OCI-M1 (cell line): ENCODE results near the gene ALOX12B.

Source experiments
- DNase-seq: peaks from one replicate; lab custom pipeline; 2025; lab: John Stamatoyannopoulos, UW

Gene ALOX12B

DNA sequence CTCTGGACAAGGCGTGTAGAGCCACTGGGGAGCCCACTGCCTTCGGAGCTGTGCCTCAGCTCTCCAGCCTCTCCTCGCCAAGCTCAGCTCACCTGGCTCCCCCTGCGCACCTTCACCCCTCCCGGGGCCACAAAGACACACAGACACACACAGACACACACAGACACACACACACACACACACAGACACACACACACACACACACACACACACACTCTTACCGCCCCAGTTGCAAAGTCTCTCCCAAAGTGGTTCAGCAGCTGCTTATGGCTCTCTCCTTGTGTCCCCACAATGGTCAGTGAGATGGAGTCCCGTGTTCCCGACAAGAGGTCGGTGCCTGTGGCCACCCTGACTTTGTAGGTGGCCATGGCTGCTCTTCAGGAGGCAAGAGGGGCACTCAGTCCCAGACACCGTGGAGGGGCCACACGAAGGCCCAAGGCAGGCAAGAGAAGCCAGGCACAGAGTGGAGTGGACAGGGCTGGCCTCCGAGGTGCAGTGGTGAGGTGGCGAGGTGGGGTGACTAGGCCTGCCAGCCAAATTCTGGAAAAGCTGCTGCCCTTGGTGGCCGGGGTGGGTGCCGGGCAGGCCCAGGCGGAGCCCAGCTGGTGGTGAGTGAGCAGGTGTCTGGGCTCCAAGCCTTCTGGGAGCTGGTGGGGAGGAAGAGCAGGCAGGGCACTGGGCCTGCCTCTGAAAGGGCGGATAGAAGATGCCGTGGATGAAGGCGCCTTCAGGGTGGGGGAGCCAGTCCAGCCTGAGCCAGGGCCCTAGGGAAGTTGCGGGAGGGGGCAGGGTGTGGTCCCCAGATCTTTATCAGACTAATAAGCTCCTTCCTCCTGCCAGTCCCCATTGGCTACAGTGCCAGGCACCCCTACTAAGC lies at the start of gene ALOX12B:
TSS of gene ALOX12B (minus strand) at position 642 of the 877 bp plus-strand sequence. CDS start at position 368, 274 bp downstream.
- DNase-seq, result no peak

DNA sequence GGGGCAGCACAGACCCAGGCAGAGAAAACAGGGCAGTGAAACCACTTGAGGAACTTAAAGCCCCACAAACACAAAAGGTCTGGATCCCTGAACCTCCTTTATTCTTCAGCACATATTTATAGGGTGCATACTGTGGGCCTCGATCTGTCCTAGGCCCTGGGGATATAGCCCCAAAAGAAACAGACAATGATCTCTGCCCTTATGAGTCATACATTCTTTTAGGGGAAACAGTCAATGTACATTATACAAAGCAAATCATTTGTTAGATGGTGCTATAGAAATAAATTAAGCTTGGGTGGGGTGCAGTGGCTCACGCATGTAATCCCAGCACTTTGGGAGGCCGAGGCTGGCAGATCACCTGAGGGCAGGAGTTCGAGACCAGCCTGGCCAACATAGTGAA lies 46.4 kb upstream of the ALOX12B start:
- no peak for DNase-seq

DNA sequence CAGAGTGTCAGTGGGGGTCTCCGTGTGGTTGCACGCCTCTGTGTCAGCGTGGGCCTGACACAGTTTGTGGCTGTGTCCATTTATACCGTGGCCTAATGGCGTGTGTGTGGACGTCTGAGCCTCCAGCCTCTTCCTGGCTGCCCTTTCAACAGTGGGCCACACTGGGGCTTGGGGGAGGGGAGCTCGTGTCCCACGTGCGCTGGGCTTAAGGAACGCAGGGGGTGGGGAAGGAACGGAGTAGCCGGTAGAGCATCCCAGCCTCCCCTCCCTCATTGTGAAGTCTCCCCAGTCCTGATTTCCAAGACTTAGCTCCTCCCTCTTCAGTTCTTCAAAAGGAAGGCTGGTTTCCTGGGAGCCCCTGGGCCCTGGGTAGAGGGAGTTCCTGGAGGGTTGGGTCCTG lies 45.9 kb upstream of the ALOX12B start:
- no peak for DNase-seq

DNA sequence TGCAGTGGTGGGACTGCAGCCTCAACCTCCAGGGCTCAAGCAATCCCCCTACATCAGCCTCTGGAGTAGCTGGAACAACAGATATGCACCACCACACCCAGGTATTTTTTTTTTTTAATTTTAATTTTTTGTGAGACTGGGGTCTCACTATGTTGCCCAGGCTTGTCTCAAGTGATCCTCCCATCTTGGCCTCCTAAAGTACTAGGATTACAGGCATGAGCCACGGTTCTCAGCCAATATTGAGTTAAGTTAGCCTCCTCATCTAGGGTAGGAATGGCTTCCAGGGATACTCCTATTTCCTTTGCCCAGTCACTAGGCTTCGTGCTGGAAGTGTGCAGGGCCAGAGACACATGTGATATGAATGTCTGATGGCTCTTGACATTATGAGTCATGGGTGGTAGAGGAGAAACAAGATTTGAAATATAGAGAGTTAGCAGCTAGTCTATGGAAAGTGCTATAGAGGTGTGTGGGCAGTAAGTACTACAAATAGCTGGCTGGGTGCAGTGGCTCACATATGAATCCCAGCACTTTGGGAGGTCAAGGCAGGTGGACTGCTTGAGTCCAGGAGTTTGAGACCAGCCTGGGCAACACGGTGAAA lies 44.4 kb upstream of the ALOX12B start:
- no peak for DNase-seq

GRCh38 chr17:8128125-8128784 lies 40.7 kb upstream of the ALOX12B start:
- no peak for DNase-seq

DNA sequence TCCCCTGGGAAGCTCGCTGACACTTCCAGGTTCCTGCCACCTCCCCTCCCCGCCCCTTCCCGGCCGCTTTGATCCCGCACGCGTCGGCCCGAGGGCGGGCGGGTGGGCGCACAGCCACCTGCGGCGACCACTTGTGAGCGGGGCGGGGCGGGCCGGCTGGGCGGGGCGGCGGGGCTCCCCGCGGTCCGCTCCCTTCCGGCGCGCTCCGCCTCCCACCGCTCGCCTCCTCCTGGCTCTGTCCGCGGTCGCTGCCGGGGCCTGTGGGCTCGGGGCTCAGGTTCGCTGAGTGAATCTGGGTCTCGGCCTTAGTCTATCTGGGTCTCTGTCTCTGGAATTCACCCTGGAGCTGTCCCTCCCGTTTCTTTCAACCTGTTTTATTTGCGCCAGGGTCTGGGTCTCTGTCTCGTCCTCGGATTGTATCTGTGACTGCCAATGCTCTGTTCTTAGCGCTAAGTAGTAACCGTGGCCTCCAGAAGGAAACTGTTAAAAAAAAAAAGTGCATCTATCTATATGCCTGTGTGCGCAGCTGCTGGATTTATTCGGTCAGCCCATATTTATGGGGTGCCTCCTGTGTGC lies 39.1 kb upstream of the ALOX12B start:
- DNase-seq, result peak; percentile 74

DNA sequence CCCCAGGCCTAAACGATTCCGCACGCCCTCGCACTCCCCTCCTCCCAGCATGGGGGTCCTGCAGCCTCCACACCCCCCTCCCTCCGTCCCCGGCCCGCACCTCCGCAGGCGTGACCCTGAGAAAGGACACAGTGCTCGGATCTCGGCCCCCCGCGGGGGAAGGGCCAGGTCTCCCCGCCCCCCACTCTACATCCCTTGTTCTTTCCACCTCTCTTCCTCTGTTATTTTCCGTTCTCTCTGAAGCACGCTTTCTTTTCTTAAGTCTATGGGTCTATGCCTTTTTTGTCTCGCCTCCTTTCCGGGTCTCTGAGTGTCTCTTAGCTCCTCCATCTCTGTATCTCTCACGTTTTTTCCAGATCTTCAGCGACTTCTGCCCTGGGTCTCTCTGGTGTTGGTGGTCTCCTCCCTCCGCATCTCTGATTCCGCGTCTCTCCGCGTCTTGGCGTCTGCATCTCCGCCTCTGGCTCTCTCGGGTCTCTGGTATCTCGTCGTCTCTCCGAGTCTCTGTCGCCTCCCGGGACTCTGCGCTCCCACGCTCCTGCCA lies 38.5 kb upstream of the ALOX12B start:
- peak; percentile 73 for DNase-seq

- peak; percentile 95 for DNase-seq
Measured at GRCh38 chr17:8125154-8125946, 37.8 kb upstream of the ALOX12B start.

- peak; percentile 77 for DNase-seq
Measured at GRCh38 chr17:8124350-8125153, 37.0 kb upstream of the ALOX12B start.

DNA sequence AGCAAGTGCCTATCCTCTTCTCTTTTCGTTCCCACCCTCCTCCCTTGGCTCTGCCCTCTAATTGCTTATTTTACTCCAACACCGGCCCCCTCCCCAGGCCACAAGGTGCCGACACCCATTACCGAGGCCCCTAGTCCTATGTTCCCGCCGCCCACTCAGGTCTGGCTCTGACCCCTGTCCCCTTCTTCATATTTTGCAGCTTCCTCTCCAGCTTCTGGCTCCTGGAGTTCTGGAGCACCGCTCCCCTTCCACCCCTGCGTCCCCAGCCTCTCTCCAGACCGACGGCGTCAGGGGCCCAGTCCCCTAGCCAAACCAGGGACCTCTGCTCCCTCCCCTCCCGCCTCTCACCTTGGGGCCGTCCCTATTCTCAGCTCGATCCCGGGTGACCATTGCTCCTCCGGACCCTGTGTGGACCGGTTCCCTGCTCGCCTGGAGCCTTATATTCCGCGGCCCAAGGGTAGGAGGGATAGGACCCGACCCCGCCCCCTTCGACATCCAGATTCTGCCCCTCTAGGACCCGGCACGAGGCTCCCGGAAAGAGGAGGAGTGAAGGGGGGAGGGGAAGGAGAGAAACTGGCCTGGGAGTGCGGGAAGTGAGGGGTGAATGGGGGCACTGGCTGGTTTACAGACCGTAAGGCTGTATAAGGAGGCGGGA lies 36.3 kb upstream of the ALOX12B start, which contains the start of gene HES7:
TSS of gene HES7 (minus strand) at position 412 of the 655 bp plus-strand sequence. CDS start at position 390, 22 bp downstream.
- peak; percentile 77 for DNase-seq

DNA sequence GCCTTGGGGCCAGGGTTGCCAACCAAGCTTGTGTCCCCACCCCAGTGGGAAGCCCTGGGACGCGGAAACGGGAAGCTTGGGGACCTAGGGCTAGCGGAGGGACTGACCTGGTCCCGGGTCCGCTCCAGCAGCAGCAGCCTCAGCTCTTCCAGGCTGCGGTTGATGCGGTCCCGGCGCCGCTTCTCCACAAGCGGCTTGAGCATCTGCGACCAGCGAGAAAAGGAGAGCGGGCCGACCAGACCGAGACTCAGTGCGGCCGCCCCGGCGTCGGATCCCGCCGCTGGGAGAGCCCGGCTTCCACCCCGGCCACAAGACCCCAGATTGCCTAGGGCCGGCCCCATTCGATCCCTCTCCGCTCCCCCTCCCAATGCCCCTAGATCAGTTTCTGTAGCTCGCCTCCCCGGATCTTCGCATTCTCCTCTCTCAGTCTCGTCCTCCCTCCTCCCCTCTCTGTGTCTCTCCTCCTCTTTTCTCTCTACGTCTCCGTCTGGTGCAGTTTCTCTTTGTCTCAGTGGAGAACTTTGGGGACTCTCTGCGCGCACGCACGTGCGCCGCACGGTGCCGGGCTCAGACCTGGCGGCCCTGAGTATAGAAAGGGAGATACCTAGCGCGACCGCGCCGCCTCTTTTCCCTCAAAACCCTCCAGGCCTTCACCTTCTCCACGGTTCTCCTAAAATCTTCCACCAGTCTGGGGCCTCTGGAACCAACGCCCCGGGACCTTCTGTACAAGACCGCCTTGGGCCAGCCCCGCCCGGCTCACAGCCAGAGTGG lies 35.6 kb upstream of the ALOX12B start:
- DNase-seq, result peak; percentile 72

DNA sequence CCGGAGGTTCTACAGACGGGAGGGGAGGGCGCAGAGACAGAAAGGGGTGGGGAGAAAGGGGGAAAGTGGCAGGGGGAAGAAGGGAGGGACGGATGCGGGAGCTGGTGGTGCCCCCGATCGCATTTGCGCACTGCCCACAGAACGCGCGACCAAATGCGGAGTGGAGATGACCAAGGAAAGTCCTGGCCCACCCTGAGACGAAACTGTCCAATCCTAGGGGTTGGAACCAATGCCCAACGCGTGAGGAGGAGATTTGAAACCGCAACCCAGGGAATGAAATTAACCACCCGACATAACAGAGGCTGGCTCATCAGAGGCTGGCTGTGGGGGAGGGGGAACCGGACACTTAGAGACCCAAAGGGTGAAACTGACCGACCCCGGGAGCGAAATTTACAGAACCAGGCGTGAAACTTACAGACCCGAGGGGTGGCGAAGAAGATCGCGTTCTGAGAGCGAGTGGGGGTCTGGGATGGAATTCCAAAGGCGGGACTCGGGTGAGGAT lies 35.0 kb upstream of the ALOX12B start:
- DNase-seq, result peak; percentile 67

GRCh38 chr17:8121681-8122421 lies 34.3 kb upstream of the ALOX12B start:
- peak; percentile 91 for DNase-seq

GRCh38 chr17:8121407-8121680 lies 33.8 kb upstream of the ALOX12B start:
- DNase-seq, result no peak

GRCh38 chr17:8120520-8121406 lies 33.2 kb upstream of the ALOX12B start:
- DNase-seq, result peak; percentile 95

DNA sequence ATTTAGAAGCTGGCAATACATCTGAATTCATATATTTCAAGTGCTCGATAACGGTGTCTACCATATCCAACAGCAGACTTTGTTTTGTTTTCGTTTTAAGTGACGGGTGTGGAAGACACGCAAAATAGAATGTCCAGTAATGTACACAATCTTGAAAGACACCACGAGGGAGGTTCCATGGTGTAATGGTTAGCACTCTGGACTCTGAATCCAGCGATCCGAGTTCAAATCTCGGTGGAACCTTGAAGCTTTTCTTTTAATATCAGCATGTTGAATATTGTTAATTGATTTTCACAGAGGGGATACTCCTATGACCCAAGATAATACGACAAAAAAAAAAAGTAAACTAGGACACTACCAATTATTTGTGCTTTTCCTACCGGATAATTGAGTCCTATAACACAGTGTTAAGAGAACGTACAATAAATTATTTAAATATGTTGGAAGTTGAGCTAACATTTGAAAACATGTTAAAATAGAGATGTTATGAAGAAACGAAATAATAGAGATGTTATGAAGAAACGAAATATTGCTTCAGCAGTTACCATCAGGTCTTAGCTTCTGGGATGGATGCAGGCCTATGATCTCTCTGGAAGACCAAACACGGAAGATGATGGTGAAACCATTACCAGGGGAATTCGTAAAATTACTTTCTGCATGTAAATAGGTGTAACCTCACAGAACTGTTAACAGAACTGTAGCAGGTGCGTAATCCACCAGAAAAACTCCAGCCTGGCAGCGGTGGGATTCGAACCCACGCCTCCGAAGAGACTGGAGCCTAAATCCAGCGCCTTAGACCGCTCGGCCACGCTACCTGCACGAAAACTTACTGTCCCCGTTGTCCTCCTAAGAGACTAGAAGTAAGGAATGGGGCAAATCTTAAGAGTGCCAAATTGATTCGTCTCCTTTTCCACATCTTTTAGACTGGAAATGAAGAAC lies 32.3 kb upstream of the ALOX12B start:
- peak; percentile 99 for DNase-seq
